ENCODE measurements around the gene KNSTRN. TPM values are rescaled to one million over a fixed set of nuclear protein-coding genes. Genes with fewer than 3 reads are reported as not detected.

KNSTRN gene
- total RNA-seq, 1 experiment from 2014 or later: 115 TPM

DNA sequence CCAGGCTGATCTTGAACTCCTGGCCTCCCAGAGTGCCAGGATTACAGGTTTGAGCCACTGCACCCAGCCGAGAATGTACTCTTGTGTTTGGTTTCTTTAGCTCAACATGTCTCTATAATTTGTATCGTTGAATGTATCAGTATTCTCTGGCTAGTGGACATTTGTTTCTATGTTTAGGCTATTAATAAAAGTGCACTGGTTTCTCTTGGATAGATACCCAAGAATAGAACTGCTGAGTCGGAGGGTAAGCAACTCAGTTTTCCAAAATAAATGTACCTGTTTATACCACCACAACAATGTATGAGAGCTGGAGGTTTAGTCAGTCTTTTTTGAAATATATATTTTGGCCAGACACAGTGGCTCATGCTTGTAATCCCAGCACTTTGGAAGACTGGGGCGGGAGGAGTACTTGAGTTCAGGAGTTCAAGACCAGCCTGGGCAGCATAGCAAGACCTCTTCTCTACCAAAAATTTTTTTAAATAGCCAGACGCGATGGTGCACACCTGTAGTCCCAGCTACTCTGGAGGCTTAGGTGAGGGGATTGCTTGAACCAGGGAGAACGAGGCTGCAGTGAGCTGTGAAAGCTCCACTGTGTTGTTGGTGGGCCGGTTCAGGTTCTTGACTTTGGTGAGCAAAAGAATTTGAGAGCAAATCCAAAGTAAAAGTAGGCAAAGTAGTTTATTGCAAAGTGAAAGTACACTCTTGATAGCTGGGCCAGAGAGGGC is 15.3 kb downstream of the KNSTRN start:
- Histone ChIP-seq H4K20me1 (ENCODE audit: low read length) (no peaks in the 10 kb centered on the region), H3K27ac (ENCODE audit: low read length) (no peak overlapping the region), H3K79me2 (ENCODE audit: low read length) (no peaks in the 10 kb centered on the region), H3K9me3 (ENCODE audit: low read length) (no peaks in the 10 kb centered on the region), H3K9ac (ENCODE audit: low read length) (no peak overlapping the region), H2AFZ (ENCODE audit: low read length) (no peak overlapping the region), H3K4me2 (ENCODE audit: low read length) (no peak overlapping the region), H3K9me2 (replicated peaks; ENCODE audit: low read length) (no peaks in the 10 kb centered on the region), H3K4me3 (ENCODE audit: low read length) (no peak overlapping the region), H3K4me1 (ENCODE audit: insufficient read depth, low read length) (no peaks in the 10 kb centered on the region), H3F3A (ENCODE audit: low read length, unreplicated experiment) (no peaks in the 10 kb centered on the region), H3K27me3 (ENCODE audit: low read length) (no peaks in the 10 kb centered on the region), H3K36me3 (ENCODE audit: low read depth, low read length) (peaks cover 14% of the 10 kb centered on the region)
- ChIA-PET POLR2A (ENCODE audit: unreplicated experiment) (interaction anchor here (0.5 to 0.6 kb wide), 2 partner anchors 51 to 870 kb away, joined by 3 to 5 read pairs; no protein-coding TSS in a partner anchor), CTCF (interaction anchor here (0.6 kb wide), 1 partner anchor 112 kb away, joined by 3 read pairs; no protein-coding TSS in a partner anchor)
- intact Hi-C loops (cut with micrococcal nuclease): no loop called here
- ATAC-seq: no peak; the same call in 1 of the 2 replicates
- DNase-seq: no peak
- TF ChIP-seq EZH2phosphoT487 (IDR thresholded peaks at IDR 0.05; ENCODE audit: borderline replicate concordance, low read length) (no peak), EZH2 (IDR thresholded peaks at IDR 0.05; ENCODE audit: low read length, unreplicated experiment) (no peak)
- TF ChIP-seq, protein P1, sequence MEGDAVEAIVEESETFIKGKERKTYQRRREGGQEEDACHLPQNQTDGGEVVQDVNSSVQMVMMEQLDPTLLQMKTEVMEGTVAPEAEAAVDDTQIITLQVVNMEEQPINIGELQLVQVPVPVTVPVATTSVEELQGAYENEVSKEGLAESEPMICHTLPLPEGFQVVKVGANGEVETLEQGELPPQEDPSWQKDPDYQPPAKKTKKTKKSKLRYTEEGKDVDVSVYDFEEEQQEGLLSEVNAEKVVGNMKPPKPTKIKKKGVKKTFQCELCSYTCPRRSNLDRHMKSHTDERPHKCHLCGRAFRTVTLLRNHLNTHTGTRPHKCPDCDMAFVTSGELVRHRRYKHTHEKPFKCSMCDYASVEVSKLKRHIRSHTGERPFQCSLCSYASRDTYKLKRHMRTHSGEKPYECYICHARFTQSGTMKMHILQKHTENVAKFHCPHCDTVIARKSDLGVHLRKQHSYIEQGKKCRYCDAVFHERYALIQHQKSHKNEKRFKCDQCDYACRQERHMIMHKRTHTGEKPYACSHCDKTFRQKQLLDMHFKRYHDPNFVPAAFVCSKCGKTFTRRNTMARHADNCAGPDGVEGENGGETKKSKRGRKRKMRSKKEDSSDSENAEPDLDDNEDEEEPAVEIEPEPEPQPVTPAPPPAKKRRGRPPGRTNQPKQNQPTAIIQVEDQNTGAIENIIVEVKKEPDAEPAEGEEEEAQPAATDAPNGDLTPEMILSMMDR (conservative IDR thresholded peaks at IDR 0.05; ENCODE audit: low read depth, low read length): no peak
- no TSS peak for BruUV-seq (replicated peaks)

DNA sequence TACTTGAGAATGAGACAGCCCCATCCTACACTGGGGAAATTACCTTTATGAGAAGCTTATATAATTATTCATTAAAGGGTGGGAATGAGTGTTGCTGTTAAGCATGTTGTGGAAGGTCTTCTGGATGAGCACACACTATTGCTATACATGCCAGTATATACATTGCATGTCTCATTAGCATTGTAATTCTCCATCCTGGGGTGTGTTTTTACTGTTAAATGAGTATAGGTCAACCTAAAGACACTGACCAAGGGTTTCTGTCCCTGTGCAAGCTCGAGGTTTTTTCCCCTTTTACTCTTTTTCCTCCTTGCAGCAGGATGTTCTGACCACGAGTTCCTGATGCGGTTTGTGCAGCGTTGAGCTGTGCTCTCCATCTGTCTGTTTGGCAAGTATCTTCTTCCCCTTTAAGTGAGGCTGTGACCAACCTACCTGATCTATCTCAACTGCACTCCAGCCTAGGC is 15.9 kb downstream of the KNSTRN start:
- H3K4me3 ChIP-seq (ENCODE audit: low read length): no peak overlapping the region
- TF ChIP-seq EZH2phosphoT487 (IDR thresholded peaks at IDR 0.05; ENCODE audit: borderline replicate concordance, low read length) (no peak), EZH2 (IDR thresholded peaks at IDR 0.05; ENCODE audit: low read length, unreplicated experiment) (no peak)
- TF ChIP-seq, protein P1 (conservative IDR thresholded peaks at IDR 0.05; ENCODE audit: low read depth, low read length): no peak
- H3K79me2 ChIP-seq (ENCODE audit: low read length): no peaks in the 10 kb centered on the region
- no peaks in the 10 kb centered on the region for H3K4me1 ChIP-seq (ENCODE audit: insufficient read depth, low read length)
- DNase-seq (no peak), ATAC-seq (no peak)
- no TSS peak for BruUV-seq (replicated peaks)
- no peaks in the 10 kb centered on the region for H3K9me2 ChIP-seq (replicated peaks; ENCODE audit: low read length)
- no peaks in the 10 kb centered on the region for H3K27me3 ChIP-seq (ENCODE audit: low read length)
- H3K4me2 ChIP-seq (ENCODE audit: low read length): no peak overlapping the region
- CTCF ChIA-PET: no interaction called here
- H3F3A ChIP-seq (ENCODE audit: low read length, unreplicated experiment): no peaks in the 10 kb centered on the region
- no peaks in the 10 kb centered on the region for H3K9me3 ChIP-seq (ENCODE audit: low read length)
- H3K9ac ChIP-seq (ENCODE audit: low read length): no peak overlapping the region
- no peak overlapping the region for H2AFZ ChIP-seq (ENCODE audit: low read length)
- no peaks in the 10 kb centered on the region for H4K20me1 ChIP-seq (ENCODE audit: low read length)
- H3K27ac ChIP-seq (ENCODE audit: low read length): no peak overlapping the region
- peaks cover 9% of the 10 kb centered on the region for H3K36me3 ChIP-seq (ENCODE audit: low read depth, low read length)
- intact Hi-C loops (cut with micrococcal nuclease): no loop called here
- POLR2A ChIA-PET (ENCODE audit: unreplicated experiment): interaction anchor here (0.5 kb wide), 1 partner anchor 869 kb away, joined by 5 read pairs; no protein-coding TSS in a partner anchor

DNA sequence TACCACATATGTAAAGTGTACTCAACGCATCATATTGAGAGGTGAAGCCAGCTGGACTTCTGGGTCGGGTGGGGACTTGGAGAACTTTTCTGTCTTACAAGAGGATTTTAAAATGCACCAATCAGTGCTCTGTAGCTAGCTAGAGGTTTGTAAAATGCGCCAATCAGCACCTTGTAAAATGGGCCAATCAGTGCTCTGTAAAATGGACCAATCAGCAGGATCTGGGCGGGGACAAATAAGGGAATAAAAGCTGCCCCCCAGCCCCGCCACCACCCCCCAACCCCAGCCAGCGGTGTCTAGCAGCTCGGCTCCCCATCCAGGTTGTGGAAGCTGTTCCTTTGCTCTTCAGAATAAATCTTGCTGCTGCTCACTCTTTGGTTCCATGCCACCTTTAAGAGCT is 16.8 kb downstream of the KNSTRN start:
- Histone ChIP-seq H3K27me3 (ENCODE audit: low read length) (no peaks in the 10 kb centered on the region), H3K4me3 (ENCODE audit: low read length) (no peak overlapping the region), H3K9me2 (replicated peaks; ENCODE audit: low read length) (no peaks in the 10 kb centered on the region), H3K9me3 (ENCODE audit: low read length) (no peaks in the 10 kb centered on the region), H3K4me2 (ENCODE audit: low read length) (no peak overlapping the region), H3K9ac (ENCODE audit: low read length) (no peak overlapping the region), H2AFZ (ENCODE audit: low read length) (no peak overlapping the region), H3K27ac (ENCODE audit: low read length) (no peak overlapping the region), H3K79me2 (ENCODE audit: low read length) (no peaks in the 10 kb centered on the region), H3K36me3 (ENCODE audit: low read depth, low read length) (no peaks in the 10 kb centered on the region), H3F3A (ENCODE audit: low read length, unreplicated experiment) (no peaks in the 10 kb centered on the region), H4K20me1 (ENCODE audit: low read length) (no peaks in the 10 kb centered on the region), H3K4me1 (ENCODE audit: insufficient read depth, low read length) (no peaks in the 10 kb centered on the region)
- ChIA-PET CTCF (no interaction called here), POLR2A (ENCODE audit: unreplicated experiment) (no interaction called here)
- no TSS peak for BruUV-seq (replicated peaks)
- intact Hi-C loops (cut with micrococcal nuclease): no loop called here
- no peak for ATAC-seq
- no peak for DNase-seq
- TF ChIP-seq EZH2 (IDR thresholded peaks at IDR 0.05; ENCODE audit: low read length, unreplicated experiment) (no peak), EZH2phosphoT487 (IDR thresholded peaks at IDR 0.05; ENCODE audit: borderline replicate concordance, low read length) (no peak)
- TF ChIP-seq, protein P1 (conservative IDR thresholded peaks at IDR 0.05; ENCODE audit: low read depth, low read length): no peak

Data from PC-3 (cell line).